ENCODE results near the gene PTPN4.

Gene PTPN4

GRCh38 chr2:119759451-119760236 lies at the start of gene PTPN4:
TSS of gene PTPN4 (plus strand) at chr2:119759922. CDS start at chr2:119809854, 49,932 bp downstream.
- DNase-seq = peak; percentile 96

- DNase-seq = no peak
Observed at GRCh38 chr2:119710281-119710680, 49.4 kb upstream of the PTPN4 start.

- no peak for DNase-seq
Observed at GRCh38 chr2:119711352-119711751, 48.4 kb upstream of the PTPN4 start.

- DNase-seq = no peak
Observed at GRCh38 chr2:119712571-119712970, 47.2 kb upstream of the PTPN4 start.

- DNase-seq = peak; percentile 86
Observed at GRCh38 chr2:119713819-119714490, 45.8 kb upstream of the PTPN4 start.

- DNase-seq = no peak
Observed at GRCh38 chr2:119715409-119716283, 44.1 kb upstream of the PTPN4 start.

GRCh38 chr2:119716284-119716672 lies 43.4 kb upstream of the PTPN4 start:
- no peak for DNase-seq

GRCh38 chr2:119718501-119719260 lies 41.0 kb upstream of the PTPN4 start:
- DNase-seq = no peak

GRCh38 chr2:119719261-119719627 lies 40.5 kb upstream of the PTPN4 start:
- DNase-seq = no peak

GRCh38 chr2:119721043-119721442 lies 38.7 kb upstream of the PTPN4 start:
- DNase-seq = no peak

GRCh38 chr2:119721462-119721861 lies 38.3 kb upstream of the PTPN4 start:
- no peak for DNase-seq

- DNase-seq = no peak
Observed at GRCh38 chr2:119721904-119722303, 37.8 kb upstream of the PTPN4 start.

- no peak for DNase-seq
Observed at GRCh38 chr2:119723186-119723585, 36.5 kb upstream of the PTPN4 start.

GRCh38 chr2:119723784-119724467 lies 35.8 kb upstream of the PTPN4 start:
- DNase-seq = no peak

GRCh38 chr2:119724656-119725485 lies 34.9 kb upstream of the PTPN4 start:
- no peak for DNase-seq

- no peak for DNase-seq
Observed at GRCh38 chr2:119727493-119727892, 32.2 kb upstream of the PTPN4 start.

- no peak for DNase-seq
Observed at GRCh38 chr2:119728421-119728820, 31.3 kb upstream of the PTPN4 start.

GRCh38 chr2:119730671-119731177 lies 29.0 kb upstream of the PTPN4 start:
- peak; percentile 87 for DNase-seq

GRCh38 chr2:119731983-119732382 lies 27.7 kb upstream of the PTPN4 start:
- DNase-seq = no peak

GRCh38 chr2:119732601-119733164 lies 27.0 kb upstream of the PTPN4 start:
- DNase-seq = no peak

GRCh38 chr2:119734047-119734446 lies 25.7 kb upstream of the PTPN4 start:
- no peak for DNase-seq

All from DMS79 (cell line).